Stimulated activated CD4-positive, alpha-beta T cell treated with anti-CD3 and anti-CD28 coated beads, Interleukin-1b, Interleukin-23, amount 100 ng/mL, for 4 hours (primary cell): ENCODE measurements around the gene CASKIN1.

ENCODE experiments used
- DNase-seq, 2 donors: peaks; one replicate each; pipeline ENCODE4 v3.0.0-alpha.2; 2020; ENCODE audit warnings: low read depth in 2 of 2

CASKIN1 gene

DNA sequence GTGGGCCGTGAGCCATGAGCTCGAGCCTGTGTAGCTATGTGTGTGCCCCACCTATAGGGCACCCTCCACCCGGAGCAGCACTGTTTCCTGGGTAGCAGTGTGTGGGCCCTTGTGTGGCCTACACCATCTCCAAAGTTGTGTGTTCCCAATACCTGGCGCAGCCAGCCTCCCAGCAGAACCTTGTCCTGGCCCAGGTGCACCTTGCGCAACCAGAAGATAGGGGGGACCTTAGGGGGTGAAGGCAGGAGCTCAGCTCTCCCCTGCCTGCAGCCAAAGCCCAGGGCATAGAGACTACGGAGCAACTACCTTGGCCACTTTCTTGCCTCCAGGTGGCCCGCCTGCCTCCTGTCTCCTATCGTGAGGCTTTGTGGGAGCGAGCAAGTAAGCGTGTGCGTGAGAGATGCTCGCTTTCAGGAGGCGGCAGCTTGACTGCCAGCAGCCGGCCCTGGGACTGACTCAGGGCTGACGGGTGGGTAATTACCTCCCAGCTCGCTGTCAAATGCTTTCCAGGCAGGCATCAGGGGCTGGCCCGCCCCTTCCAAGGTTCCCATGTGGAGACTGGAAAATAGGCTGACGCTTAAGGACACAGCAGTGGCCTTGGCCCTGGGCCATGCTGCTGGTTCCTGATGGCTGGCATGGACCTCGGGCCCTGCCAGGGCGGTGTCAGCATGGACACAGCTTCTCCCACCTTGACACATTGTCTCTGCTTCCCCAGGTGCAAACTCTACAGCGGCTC, 21.8 kb downstream of the CASKIN1 start:
- DNase-seq = no peak

DNA sequence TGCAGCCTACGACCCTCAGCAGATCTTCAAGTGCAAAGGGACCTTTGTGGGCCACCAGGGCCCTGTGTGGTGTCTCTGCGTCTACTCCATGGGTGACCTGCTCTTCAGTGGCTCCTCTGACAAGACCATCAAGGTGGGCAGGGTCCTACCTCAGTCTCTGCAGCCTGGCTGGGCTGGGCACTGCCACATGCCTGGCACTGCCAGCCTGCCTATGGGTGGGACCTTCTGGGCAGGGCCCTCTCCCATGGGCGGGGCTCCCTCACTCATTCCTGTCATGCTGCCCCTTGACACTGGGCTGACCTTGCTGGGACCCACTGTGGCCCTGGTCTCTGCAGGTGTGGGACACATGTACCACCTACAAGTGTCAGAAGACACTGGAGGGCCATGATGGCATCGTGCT, 22.5 kb downstream of the CASKIN1 start:
- no peak for DNase-seq

DNA sequence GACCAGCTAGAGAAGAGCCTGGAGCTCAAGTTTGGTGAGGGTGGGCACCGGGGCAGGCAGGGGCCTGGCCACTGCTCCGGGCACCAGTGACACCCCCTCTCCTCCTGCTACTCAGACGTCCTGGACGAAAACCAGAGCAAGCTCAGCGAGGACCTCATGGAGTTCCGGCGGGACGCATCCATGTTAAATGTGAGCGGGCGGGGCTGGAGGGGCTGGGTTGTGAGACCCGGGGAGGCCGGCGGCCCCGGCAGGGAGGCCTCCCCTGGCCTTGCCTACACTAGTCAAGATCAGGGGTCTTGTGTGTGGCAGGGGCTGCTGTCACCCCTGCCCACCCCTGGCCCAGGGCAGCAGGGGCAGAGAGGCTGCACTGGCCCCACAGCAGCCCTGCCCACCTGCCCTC, 23.0 kb downstream of the CASKIN1 start:
- no peak for DNase-seq

DNA sequence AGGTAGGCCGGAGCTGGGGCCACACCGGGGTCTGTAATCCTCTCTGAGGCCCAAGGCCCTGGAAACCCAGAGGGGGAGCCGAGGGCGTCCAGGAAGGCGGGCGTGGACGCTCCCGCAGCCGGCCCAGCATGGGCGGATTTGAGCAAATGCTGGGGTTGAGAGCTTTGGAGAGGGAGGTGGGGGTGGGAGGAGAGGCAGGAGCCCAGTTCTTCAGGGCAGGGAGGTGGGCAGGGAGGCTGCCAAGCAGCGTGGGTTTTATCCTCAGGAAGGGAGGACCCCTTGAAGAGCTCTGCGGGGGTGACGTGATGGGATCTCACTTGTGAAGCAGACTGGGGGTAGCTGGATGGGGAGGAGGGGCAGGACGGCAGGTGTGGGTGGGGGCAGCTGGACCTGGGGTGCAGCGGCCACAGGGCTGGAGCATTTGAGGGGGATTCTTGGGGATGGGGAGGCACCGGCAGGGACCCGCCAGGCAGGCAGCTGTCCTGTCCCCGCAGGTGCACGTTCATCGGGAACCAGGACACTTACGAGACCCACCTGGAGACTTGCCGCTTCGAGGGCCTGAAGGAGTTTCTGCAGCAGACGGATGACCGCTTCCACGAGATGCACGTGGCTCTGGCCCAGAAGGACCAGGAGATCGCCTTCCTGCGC, 23.6 kb downstream of the CASKIN1 start:
- no peak for DNase-seq

DNA sequence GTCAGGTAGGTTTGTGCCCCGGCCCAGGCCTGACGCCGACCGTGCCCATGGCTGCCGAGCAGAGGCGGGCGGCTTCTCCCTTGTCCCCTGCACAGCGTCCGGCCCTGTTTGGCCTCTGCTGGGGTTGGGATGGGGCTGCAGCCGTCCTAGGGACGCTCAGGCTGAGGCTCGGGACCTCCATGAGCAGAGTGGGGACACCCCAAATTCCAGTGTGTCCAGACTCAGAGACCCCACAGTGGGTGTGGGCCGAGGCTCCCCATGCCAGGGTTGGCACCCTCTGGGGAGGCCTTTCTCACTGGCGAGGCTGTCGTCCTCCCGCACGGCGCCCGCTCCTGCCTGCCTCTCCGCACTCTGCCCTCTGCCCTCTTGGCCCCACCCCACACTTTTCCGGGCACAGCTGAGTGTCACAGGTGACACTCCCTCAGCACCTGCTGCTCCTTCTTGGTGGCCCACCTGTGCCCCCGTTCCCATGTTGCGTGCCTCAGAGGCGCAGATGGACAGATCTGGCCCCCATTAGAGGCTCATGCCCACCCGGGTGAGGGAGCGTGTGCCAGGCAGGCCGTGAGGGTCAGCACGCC, 24.7 kb downstream of the CASKIN1 start:
- no peak for DNase-seq

DNA sequence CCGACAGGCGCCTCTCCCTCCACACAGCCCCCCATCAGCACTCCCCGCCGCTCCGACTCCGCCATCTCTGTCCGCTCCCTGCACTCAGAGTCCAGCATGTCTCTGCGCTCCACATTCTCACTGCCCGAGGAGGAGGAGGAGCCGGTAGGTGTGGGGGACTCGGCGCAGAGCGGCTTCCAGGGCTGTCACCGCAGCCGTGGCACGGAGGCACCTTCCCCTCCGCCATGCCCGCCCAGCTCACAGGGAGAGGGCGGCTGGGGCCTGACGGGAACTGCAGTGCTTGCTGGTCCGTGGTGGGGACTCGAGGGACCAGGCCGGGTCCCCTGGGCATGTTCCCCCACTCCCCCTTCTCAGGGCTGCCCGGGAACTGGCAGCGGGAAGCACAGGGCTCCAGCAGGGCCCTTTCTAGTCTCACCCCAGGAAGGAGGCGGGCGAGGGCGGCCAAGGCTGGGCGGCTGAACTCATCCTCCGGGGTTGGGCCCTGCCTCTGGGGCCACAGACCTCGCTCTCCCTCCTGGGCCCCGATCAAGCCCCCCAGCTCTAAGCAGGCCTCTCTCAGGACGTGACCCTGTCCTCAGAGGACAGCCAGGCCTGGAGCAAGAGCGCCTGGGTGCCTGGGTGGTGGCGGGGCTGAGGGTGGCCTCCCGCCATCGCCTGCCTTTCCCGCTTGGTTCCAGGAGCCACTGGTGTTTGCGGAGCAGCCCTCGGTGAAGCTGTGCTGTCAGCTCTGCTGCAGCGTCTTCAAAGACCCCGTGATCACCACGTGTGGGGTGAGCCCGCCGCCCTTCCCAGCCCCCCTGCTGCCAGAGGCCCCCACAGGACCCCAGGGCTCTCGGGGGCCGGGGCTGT, 25.6 kb downstream of the CASKIN1 start:
- no peak for DNase-seq

DNA sequence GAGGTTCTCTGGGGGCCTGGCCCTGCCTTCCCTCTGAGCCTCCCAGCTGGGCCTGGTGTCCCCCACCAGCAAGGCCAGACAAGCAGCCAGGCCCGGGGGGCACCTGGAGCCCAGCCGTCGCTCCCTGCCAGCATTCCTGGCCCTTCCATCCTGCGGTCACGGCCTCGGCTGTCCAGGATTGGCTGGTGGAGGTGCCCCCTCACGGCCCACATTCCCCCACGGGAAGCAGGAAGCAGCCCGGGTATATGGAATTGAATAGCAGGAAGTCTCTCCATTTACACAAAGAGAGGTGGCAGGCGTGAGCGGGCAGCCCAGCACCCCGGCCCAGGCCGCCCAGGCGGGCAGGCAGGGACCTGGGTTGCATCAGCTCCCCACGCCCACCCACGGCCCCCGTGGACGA, 26.3 kb downstream of the CASKIN1 start:
- DNase-seq = no peak

DNA sequence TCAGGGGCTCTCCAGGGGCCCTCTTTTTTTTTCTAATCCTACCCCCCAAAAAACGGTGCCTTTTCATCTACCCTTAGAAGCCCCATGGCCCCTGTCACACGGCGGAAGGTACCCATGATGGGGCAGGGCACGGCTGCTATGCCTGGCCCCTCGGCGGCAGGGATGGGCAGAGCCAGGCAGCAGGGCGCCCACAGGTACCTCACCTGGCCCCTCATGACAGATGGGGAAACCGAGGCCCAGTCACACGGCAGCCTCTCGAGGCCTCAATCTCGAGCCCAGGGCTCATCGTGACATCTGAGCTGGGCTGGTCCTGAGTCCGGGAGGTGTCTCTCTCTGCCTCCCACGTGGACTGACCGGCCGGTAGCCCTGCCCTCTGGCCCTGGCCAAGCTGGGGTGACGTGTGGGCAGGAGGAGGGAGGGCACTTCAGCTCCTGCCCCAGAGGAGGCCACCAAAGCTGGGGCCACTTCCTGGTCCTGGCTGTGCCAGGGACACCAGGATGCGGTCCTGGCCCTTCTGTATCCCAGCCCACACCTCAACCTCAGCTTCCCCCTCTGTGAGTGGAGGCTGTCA, 29.3 kb downstream of the CASKIN1 start:
- DNase-seq = no peak

DNA sequence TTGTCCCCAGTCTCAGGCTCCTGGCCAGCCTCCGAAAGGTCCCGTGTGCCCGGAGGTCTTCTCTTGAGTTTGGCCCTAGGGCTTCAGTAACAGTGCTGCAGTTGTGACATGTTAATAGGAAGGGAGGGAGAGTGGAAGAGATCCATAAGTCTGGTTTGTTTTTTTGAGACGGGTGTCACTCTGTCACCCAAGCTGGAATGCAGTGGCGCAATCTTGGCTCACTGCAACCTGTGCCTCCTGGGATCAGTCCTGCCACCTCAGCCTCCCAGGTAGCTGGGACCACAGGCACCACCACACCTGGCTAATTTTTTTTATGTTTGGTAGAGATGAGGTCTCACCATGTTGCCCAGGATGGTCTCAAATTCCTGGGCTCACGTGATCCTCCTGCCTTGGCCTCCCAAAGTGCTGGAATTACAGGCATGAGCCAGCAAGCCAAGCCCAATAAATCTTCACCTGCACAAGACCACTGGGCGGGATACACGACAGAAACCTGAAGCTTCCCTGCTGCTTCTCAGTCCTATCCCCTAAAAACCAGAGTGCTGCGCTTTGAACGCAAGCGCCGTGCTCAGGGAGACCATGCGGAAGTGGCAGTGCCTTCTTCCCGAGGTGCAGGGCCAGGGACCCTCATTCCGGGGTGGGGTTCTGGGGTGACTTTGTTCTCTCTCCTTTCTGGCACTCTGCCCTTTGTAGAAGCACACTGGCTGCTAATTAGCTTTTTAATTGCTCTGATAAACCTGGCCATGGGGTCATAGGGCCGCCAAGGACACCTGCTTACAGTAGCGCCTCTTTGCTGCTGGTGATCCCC, 29.9 kb downstream of the CASKIN1 start:
- DNase-seq = no peak

DNA sequence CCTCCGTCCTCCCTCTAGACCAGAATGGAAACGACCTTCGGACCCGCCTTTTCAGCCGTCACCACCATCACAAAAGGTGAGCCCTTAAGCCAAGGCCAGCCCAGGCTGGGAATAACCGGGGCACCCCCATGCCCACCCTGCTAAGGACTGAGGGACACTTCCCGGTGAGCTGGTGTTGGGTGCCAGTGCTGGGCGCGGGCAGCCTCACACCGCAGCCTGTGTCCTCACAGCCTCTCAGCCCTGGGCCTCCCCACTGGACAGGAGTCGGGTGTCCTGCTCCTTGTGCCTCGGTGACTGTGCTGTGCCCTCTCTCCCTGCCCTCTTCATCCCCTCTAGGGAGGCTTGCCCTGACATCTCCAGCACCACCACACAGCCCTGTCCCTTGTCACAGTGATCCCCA, 30.5 kb downstream of the CASKIN1 start:
- DNase-seq = no peak

DNA sequence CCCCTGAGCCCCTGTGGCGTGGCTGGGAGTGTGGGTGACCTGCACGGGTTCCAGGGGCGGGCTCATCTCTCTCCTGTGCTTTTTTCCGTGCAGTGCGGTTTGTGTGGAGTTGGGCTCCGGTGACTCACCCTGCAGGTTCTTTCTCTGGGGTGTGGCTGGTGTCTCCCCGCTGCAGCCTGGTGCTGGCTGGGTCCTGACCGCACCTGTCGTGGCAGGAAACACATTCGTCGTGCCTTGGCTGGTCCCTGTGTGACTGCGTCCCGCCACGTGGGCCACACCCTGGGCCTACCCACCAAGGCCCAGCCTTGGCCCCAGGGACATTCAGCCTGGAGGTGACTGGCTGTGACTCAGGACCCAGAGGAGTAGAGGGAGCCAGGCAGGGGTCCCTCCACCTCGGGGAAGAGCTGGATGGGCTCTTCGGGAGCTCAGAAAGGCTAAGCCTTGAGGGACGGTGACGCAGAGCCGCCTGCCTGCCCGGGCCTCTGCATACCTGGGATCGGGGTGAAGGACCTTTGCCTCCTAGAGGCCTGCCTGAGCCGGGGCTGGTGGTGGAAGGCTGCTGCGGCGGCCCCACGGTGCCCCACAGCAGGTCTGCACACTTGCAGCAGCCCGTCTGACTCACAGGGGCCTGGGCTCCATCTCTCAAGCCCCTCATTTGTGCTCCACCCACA, 33.1 kb downstream of the CASKIN1 start:
- DNase-seq = no peak

DNA sequence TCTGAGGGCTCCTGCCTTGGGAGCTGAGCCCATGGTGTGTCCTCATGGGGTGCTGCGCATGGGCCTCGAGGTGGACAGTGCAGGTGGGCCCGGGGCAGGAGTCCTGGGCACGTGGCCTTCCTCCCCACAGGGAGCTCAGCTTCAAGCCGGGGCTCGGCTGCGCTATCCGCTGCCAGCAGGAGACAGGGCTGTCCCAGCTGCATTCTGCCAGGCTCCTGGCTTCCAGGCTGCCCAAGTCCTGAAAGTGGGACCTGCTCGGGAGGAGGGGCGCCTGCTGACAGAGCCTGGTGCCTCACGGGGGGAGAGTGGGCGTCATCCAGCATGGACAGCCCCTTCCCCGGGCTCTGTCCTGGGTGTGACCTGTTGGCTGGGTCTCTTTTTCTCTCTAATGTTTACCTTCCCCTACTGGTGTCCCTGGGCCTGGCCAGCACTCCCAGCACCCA, 33.7 kb downstream of the CASKIN1 start:
- DNase-seq = no peak

DNA sequence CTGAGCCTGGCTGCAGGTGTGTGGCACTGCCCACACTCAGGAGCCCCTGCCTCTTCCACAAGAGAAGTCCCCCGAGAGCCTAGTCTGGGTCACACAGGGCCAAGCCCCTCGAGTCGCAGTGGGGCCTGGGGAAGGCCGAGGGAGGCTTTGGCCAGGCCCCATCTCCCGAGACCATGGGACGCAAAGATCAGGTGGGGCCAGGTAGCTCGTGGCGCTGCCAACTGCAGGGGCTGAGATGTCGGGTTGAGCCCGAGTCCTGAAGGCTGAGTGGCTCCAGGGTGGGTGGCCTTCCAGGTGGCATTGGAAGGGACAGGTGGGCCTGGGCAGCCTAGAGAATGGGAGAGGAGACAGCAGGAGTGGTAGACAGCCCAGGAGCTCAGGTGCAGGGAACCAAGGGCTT, 34.5 kb downstream of the CASKIN1 start:
- no peak for DNase-seq

DNA sequence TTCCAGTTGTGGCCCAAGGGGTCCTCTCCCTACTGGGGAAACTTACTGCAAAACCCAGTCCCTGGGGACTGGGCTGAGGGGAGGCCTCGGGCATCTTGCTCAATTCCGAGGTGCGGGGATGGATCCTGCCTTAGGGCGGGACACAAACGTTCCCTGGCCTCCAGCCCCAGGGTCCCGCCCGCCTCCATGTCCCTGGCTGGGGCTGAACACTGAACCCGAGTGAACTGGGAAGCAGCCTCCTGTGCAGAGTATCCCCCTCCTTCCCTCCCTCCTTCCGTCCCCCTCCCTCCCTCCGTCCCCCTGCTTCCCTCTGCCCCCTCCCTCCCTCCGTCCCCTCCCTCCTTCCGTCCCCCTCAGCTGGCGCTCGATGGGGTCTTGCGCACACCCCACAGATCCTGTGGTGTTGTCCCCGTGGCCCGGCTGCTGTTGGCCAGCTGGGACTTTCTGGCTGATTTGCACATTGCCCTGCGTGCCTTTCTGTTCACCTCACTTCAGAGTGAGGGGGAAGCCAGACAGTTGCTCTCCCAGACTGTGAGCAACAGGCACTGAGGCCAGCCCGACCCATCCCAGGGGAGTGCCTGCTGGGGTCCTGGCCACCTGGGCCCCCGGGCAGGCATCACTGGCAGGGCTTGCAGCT, 35.4 kb downstream of the CASKIN1 start:
- no peak for DNase-seq

DNA sequence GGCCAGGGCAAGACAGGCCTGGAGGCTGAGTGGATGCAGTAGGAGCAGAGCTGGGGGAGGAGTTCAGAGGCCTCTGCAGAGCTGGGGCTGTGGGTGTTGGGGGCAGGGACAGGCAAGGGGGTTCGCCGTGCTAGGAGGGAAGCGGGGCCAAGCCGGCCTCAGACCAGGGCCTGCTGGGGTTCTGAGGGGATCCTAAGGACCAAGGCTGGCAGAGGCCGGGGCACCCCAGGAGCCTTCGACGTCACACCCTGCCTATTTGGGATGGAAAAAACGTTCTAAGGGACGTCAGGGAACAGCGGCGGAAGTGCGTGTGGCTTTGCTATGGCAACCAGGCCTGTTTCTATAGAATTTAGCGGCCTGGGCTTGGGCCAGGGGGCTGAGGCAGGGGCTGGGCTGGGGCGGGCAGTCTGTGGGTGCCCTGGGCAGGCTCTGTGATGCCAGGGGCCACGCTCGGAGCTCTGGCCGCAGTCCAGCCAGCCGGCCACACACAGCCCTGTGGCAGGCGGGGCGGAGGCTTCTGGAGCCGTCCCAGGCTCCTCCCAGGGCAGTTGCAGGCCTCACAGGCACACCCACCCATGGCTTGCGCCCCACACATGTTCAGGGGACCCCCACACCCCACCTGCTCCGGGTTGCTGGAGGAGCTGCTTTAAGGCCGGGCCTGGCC, 37.1 kb downstream of the CASKIN1 start:
- DNase-seq = no peak

DNA sequence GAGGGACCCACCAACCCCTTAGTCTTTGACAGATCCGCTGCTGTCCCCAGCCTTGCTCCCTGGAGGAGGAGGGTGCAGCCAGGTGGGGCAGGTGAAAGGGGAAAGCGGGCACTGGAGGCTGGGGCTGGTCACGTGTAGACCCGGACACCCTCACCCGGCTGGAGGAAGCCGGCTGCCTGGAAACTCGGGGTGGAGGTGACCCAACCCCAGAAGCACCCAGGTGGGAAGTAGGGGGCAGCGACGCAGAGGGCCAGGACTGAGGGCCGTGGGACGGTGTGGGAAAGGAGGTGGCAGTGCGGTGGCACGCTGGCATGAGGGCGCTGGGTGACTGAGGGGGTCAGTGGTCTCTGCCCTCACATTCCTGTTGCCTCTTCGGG, 38.2 kb downstream of the CASKIN1 start:
- no peak for DNase-seq

DNA sequence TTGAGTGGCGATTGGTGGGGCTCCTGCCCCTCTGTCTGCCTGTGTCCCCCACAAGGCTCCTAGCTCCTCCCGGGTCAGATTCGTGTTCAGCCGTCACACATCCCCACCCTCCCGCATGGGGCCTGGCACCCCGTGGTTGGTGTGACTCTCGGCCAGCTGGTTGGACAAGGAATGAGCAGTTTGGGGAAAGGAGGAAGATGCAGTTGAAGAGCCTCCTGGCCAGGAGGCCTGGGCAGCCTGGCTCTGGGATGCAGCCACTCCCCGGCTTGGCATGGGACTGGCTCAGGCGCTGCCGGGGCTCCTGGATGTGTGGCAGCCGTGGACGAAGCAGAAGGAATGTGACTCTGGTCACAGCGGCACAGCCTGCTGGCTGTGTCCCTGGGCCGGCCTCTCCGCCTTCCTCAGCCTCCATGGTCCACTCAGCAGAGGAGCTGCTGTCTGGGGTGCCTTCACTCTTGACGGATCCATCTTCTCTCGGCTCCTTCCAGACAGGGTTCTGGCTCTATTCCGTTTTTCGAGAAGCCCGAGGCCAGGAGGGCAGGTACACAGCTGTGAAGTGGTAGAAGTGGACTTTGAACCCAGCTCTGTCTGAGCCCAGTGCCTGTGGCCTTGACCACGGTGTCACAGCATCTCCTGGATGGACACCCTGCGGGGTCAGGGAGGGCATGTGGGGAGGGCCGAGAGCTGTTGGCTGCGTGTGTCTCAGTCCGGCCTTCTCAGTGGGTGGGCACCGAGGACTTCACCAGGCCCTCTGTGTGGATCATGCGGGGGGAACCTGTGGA, 38.7 kb downstream of the CASKIN1 start:
- no peak for DNase-seq

DNA sequence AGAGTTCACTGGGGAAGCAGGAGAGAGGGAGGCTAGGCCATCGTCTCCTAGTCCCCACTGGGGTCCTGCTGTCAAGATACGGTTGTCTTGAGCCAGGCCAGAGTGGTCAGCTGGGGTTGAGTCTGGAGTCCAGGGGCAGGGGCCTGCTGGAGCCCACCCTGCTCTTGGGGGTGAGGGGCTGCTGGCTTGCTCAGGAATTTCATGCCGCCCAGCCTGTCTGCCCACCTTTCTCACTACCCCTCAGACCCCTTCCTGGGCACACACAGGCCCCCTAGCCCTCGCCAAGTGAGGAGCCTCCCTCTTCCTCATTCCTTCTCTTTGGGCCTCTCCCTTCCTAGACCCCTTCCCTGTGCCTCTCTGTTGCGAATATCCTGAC, 39.6 kb downstream of the CASKIN1 start:
- DNase-seq = no peak
